Adrenal gland (tissue), 5 donors: ENCODE data around the gene GAL3ST3.

ENCODE experiments used
- POLR2A ChIP-seq, 2 donors: fragments of 450-650 bp; IDR thresholded peaks; one replicate each; pipeline ENCODE4 v1.6.1; 2017; ENCODE audit warnings: antibody characterized with exemption in 2 of 2, mild to moderate bottlenecking in 2 of 2, moderate library complexity in 1 of 2
- TF ChIP-seq, protein P1 (sequence below), 6 experiments: fragments of 450-650 bp in 4 of 6; fragments of 200-600 bp in 2 of 6; sonication (generic) in 1 of 6; IDR thresholded peaks; 1 replicate in 5 of 6; 2 replicates in 1 of 6; pipeline versions ENCODE4 v1.5.1 to v1.8.0; 2016 to 2021; ENCODE audit warnings: antibody characterized with exemption in 6 of 6, mild to moderate bottlenecking in 2 of 6, moderate library complexity in 1 of 6
- donor health status: DM: no; HTN: no; CAD: no.

DNA sequence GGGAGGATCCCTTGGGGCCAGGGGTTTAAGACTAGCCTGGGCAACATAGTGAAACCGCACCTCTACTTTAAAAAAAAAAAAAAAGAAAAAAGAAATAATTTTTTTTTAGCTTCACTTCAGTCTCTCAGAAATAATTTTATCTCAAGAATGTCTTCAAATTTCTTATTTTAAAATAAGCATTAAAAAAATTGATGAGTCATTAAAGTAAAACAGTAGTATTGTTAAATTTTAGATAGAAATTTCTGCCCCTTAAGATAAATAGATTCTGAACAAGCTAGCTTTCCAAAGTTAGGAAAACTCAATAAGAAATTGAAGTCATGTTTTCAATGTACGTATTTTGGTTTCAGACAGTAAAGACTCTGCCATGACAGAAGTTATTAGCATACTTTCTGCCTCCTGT lies 13.4 kb upstream of the GAL3ST3 start:
- TF ChIP-seq, protein P1, sequence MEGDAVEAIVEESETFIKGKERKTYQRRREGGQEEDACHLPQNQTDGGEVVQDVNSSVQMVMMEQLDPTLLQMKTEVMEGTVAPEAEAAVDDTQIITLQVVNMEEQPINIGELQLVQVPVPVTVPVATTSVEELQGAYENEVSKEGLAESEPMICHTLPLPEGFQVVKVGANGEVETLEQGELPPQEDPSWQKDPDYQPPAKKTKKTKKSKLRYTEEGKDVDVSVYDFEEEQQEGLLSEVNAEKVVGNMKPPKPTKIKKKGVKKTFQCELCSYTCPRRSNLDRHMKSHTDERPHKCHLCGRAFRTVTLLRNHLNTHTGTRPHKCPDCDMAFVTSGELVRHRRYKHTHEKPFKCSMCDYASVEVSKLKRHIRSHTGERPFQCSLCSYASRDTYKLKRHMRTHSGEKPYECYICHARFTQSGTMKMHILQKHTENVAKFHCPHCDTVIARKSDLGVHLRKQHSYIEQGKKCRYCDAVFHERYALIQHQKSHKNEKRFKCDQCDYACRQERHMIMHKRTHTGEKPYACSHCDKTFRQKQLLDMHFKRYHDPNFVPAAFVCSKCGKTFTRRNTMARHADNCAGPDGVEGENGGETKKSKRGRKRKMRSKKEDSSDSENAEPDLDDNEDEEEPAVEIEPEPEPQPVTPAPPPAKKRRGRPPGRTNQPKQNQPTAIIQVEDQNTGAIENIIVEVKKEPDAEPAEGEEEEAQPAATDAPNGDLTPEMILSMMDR (IDR thresholded peaks at IDR 0.05), result no peak
- no peak for TF ChIP-seq POLR2A (IDR thresholded peaks at IDR 0.05)
